Thoracic aorta (tissue), 2 donors: ENCODE data around the gene UPB1. TPM values are rescaled to one million over a fixed set of nuclear protein-coding genes. Genes with fewer than 3 reads are reported as not detected.

ENCODE experiments used
- ATAC-seq: fragments of 150-250 bp; one replicate; pipeline ENCODE4 v1.8.0; 2017; ENCODE audit warnings: low read depth; ENCODE audit not compliant: insufficient number of reproducible peaks, low FRiP score
- DNase-seq: peaks from one replicate; pipeline ENCODE4 v3.0.0-alpha.2; 2020; ENCODE audit warnings: low spot score
- H3K27ac ChIP-seq, 2 donors: fragments of 200-600 bp; sonication (generic); 1 replicate in 1 of 2; 2 replicates in 1 of 2; pipeline ENCODE4 v1.5.1; 2016; ENCODE audit warnings: mild to moderate bottlenecking in 2 of 2, moderate library complexity in 2 of 2
- H3K27me3 ChIP-seq: fragments of 200-600 bp; sonication (generic); replicated peaks from 2 replicates; pipeline ENCODE4 v1.6.0; 2016; ENCODE audit warnings: mild to moderate bottlenecking; ENCODE audit not compliant: insufficient read depth
- H3K36me3 ChIP-seq: fragments of 200-600 bp; sonication (generic); one replicate; pipeline ENCODE4 v1.5.1; 2016
- H3K4me1 ChIP-seq, 2 donors: fragments of 200-600 bp; sonication (generic); 1 replicate in 1 of 2; 2 replicates in 1 of 2; pipeline versions ENCODE4 v1.5.1 to v1.6.0; 2016; ENCODE audit warnings: low read depth in 2 of 2, mild to moderate bottlenecking in 1 of 2; ENCODE audit not compliant: control insufficient read depth in 1 of 2
- H3K4me3 ChIP-seq: fragments of 200-600 bp; sonication (generic); 2 replicates; pipeline ENCODE4 v1.5.1; 2016; ENCODE audit warnings: mild to moderate bottlenecking
- H3K9me3 ChIP-seq: fragments of 200-600 bp; sonication (generic); 2 replicates; pipeline ENCODE4 v1.5.1; 2016
- total RNA-seq, 2 donors: library from RNA; depleted of rRNA; stranded (reverse); fragments of >200 nt; gene quantifications; one replicate each; pipeline versions ENCODE4 v1.1.0 to v1.2.3, GENCODE V29; 2016
- TF ChIP-seq, protein P1 (sequence below): fragments of 200-600 bp; sonication (generic); IDR thresholded peaks from one replicate; pipeline ENCODE4 v1.5.1; 2019; ENCODE audit warnings: antibody characterized with exemption

Gene UPB1
- total RNA-seq, 2 donors from 2014 or later: 1.5 to 2.7 TPM

DNA sequence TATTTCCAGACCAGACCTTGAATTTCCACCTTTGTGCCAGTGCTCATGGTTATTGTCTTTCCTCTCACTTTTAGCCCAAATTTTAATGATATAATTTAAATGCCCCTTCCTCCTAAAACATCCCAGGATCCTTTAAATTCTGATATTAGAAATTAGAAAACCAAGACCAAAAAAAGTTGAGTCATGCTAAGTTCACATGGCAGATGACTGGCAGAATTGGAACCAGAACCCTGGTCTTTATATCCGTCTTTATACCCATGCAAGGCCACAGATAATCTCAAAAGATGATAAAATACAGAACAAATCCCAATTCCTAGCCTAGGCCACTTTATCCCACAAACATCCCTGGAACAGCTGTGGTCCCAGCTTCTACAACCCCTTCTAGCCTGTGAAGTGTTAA is 41.3 kb upstream of the UPB1 start:
- no peak overlapping the region for H3K27ac ChIP-seq
- TF ChIP-seq, protein P1, sequence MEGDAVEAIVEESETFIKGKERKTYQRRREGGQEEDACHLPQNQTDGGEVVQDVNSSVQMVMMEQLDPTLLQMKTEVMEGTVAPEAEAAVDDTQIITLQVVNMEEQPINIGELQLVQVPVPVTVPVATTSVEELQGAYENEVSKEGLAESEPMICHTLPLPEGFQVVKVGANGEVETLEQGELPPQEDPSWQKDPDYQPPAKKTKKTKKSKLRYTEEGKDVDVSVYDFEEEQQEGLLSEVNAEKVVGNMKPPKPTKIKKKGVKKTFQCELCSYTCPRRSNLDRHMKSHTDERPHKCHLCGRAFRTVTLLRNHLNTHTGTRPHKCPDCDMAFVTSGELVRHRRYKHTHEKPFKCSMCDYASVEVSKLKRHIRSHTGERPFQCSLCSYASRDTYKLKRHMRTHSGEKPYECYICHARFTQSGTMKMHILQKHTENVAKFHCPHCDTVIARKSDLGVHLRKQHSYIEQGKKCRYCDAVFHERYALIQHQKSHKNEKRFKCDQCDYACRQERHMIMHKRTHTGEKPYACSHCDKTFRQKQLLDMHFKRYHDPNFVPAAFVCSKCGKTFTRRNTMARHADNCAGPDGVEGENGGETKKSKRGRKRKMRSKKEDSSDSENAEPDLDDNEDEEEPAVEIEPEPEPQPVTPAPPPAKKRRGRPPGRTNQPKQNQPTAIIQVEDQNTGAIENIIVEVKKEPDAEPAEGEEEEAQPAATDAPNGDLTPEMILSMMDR: no peak
- ATAC-seq (no peak), DNase-seq (no peak)
- H3K27me3 ChIP-seq: no peaks in the 10 kb centered on the region
- H3K4me1 ChIP-seq: no peaks in the 10 kb centered on the region
- no peaks in the 10 kb centered on the region for H3K9me3 ChIP-seq
- no peak overlapping the region for H3K4me3 ChIP-seq
- no peaks in the 10 kb centered on the region for H3K36me3 ChIP-seq

DNA sequence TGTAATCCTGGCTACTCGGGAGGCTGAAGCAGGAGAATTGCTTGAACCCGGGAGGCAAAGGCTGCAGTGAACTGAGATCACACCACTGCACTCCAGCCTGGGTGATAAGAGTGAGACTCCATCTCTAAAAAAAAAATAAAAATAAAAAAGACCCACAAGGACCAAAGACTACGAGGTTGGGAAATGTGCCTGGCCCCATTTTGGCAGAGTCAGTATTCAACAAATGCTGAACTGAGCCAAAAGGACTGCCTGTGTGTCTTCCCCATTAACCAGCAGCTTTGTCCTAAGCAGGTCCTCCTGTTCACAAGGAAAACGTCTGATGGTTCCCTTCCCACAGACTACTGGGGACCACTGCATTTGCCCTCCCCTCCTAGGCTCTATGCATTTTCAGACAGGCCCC is 40.1 kb upstream of the UPB1 start:
- Histone ChIP-seq H3K27ac (no peak overlapping the region), H3K36me3 (no peaks in the 10 kb centered on the region), H3K4me1 (peaks cover 0 to 4% of the 10 kb centered on the region in 2 donors), H3K4me3 (no peak overlapping the region), H3K27me3 (no peaks in the 10 kb centered on the region), H3K9me3 (no peaks in the 10 kb centered on the region)
- TF ChIP-seq, protein P1: no peak
- ATAC-seq (no peak), DNase-seq (no peak)

- Histone ChIP-seq H3K4me3 (no peak overlapping the region), H3K36me3 (no peaks in the 10 kb centered on the region), H3K4me1 (peaks cover 0 to 13% of the 10 kb centered on the region in 2 donors), H3K9me3 (no peaks in the 10 kb centered on the region), H3K27ac (no peak overlapping the region), H3K27me3 (no peaks in the 10 kb centered on the region)
- TF ChIP-seq, protein P1: no peak
- DNase-seq: no peak
- ATAC-seq: no peak
Observed at GRCh38 chr22:24455751-24456426, 39.2 kb upstream of the UPB1 start.

GRCh38 chr22:24457894-24458420 is 37.2 kb upstream of the UPB1 start:
- no peak for ATAC-seq
- H3K27me3 ChIP-seq: no peaks in the 10 kb centered on the region
- no peaks in the 10 kb centered on the region for H3K9me3 ChIP-seq
- no peak overlapping the region for H3K27ac ChIP-seq
- no peaks in the 10 kb centered on the region for H3K36me3 ChIP-seq
- TF ChIP-seq, protein P1: no peak
- H3K4me3 ChIP-seq: no peak overlapping the region
- no peak for DNase-seq
- peaks cover 0 to 14% of the 10 kb centered on the region in 2 donors for H3K4me1 ChIP-seq

DNA sequence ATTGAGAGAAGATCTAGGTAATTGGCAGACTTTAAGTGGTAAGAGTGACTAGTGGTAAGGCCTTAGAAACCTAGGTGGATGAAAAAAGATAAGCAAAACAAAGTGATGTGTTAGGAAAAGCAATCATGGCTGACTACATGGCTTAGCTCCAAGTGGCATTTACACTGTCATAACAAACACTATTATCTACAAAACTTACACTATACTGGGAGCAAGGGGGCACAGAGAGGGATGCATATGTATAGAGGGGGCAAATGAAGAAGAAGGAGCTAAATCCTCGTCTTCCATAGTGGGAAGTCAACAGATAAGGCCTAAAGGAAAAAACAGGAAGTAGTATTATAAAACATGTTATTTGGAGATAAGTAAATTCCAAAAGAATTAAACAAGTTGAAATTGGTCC is 35.2 kb upstream of the UPB1 start:
- TF ChIP-seq, protein P1: no peak
- Histone ChIP-seq H3K9me3 (no peaks in the 10 kb centered on the region), H3K4me1 (peaks cover 0 to 14% of the 10 kb centered on the region in 2 donors), H3K27ac (no peak overlapping the region), H3K36me3 (no peaks in the 10 kb centered on the region), H3K4me3 (no peak overlapping the region), H3K27me3 (no peaks in the 10 kb centered on the region)
- ATAC-seq: no peak
- DNase-seq: no peak
